ENCODE results near the gene DNAH12. TPM values are rescaled to one million over a fixed set of nuclear protein-coding genes. Genes with fewer than 3 reads are reported as not detected.

DNAH12 gene
- total and polyA plus RNA-seq, 10 of the 15 experiments (the other 5 are each of a cell fraction or from before 2014, with no cell fraction given), result under 0.01 to 0.35 (median 0.08) TPM

DNA sequence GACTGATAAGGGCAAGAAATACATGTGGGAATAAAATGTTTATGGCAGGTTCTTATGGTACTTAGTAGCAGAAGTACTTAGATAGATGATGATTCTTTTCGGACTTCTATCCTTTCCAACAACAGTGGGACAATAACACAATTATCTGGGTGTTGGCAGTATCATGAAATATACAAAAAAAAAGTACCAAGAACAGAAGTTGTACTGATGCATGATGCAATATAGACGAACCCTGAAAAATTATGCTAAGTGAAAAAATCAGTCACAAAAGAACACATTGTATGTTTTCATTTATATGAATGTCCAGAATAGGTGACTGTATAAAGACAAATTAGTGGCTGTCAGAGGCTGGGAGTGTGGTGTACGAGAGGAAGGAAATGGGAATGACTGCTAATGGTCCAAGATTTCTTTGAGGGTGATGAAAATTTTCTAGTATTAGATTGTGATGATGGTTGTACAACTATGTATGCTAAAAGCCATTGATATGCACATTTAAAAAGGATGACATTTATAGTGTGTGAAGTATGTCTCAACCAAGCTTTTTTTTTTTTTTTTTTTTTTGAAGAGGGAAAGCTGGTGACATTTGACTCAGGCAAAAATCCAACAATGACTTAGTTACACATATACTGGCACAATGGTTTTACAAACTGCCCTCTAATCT is 32.0 kb upstream of the DNAH12 start (continued):
- TF ChIP-seq, protein P1, sequence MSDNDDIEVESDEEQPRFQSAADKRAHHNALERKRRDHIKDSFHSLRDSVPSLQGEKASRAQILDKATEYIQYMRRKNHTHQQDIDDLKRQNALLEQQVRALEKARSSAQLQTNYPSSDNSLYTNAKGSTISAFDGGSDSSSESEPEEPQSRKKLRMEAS (IDR thresholded peaks at IDR 0.05; ENCODE audit: low read depth, low read length), result no peak
- no peak for TF ChIP-seq ETV6 (conservative IDR thresholded peaks at IDR 0.05 in 1 of 2, IDR thresholded peaks at IDR 0.05 in 1 of 2; ENCODE audit: borderline replicate concordance in 1 of 2, low read depth in 1 of 2)
- TF ChIP-seq, protein P2, sequence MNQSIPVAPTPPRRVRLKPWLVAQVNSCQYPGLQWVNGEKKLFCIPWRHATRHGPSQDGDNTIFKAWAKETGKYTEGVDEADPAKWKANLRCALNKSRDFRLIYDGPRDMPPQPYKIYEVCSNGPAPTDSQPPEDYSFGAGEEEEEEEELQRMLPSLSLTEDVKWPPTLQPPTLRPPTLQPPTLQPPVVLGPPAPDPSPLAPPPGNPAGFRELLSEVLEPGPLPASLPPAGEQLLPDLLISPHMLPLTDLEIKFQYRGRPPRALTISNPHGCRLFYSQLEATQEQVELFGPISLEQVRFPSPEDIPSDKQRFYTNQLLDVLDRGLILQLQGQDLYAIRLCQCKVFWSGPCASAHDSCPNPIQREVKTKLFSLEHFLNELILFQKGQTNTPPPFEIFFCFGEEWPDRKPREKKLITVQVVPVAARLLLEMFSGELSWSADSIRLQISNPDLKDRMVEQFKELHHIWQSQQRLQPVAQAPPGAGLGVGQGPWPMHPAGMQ (IDR thresholded peaks at IDR 0.05; ENCODE audit: borderline replicate concordance), result no peak

DNA sequence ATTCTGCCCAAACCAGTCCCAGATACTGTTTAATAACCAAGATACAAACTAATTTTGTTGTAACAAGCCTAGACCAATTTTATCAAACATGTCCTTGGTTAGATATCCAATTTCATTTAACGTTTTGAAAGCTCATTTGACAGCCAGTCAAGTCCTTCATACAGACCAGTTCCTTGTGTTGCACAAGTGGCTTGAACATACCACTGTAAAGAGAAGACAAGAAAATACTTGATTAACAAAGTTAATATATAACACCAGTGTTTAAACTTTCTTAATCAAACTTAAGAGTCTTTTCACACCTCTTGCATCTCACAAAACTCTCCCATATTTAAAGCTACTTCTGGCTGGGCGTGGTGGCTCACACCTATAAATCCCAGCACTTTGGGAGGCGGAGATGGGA is 28.0 kb upstream of the DNAH12 start:
- FAIRE-seq, result no peak
- in situ Hi-C loops (cut with MboI), result no loop called here
- RAD21 ChIA-PET (ENCODE audit: unreplicated experiment), result no interaction called here
- CTCF ChIA-PET, result no interaction called here
- H3K27me3 ChIP-seq (replicated peaks in 1 of 2; ENCODE audit: control insufficient read depth in 2 of 2, insufficient read depth in 2 of 2, low read length in 1 of 2), result no peaks in the 10 kb centered on the region
- no peak overlapping the region for H3K9ac ChIP-seq (ENCODE audit: control insufficient read depth, insufficient read depth, low read length)
- TF ChIP-seq LARP7 (IDR thresholded peaks at IDR 0.05) (no peak), POLR2AphosphoS2 (IDR thresholded peaks at IDR 0.05; ENCODE audit: low read depth, low read length) (no peak), ZNF24 (IDR thresholded peaks at IDR 0.05) (no peak), SMC3 (IDR thresholded peaks at IDR 0.05; ENCODE audit: borderline replicate concordance, low read length) (no peak), EED (IDR thresholded peaks at IDR 0.05; ENCODE audit: low read depth) (no peak), SPI1 (IDR thresholded peaks at IDR 0.05; ENCODE audit: borderline replicate concordance, insufficient read depth, low read depth, low read length) (no peak), FOXM1 (IDR thresholded peaks at IDR 0.05; ENCODE audit: low read depth, low read length) (no peak), SMAD5 (IDR thresholded peaks at IDR 0.05; ENCODE audit: low read depth) (no peak), MTA2 (IDR thresholded peaks at IDR 0.05; ENCODE audit: low read depth) (no peak), SP1 (IDR thresholded peaks at IDR 0.05; ENCODE audit: low read depth, low read length) (no peak)
- TF ChIP-seq, protein P3, sequence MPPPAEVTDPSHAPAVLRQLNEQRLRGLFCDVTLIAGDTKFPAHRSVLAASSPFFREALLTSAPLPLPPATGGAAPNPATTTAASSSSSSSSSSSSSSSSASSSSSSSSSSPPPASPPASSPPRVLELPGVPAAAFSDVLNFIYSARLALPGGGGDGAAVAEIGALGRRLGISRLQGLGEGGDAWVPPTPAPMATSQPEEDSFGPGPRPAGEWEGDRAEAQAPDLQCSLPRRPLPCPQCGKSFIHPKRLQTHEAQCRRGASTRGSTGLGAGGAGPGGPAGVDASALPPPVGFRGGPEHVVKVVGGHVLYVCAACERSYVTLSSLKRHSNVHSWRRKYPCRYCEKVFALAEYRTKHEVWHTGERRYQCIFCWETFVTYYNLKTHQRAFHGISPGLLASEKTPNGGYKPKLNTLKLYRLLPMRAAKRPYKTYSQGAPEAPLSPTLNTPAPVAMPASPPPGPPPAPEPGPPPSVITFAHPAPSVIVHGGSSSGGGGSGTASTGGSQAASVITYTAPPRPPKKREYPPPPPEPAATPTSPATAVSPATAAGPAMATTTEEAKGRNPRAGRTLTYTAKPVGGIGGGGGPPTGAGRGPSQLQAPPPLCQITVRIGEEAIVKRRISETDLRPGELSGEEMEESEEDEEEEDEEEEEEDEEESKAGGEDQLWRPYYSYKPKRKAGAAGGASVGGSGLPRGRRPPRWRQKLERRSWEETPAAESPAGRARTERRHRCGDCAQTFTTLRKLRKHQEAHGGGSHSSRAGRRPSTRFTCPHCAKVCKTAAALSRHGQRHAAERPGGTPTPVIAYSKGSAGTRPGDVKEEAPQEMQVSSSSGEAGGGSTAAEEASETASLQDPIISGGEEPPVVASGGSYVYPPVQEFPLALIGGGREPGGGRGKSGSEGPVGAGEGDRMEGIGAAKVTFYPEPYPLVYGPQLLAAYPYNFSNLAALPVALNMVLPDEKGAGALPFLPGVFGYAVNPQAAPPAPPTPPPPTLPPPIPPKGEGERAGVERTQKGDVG (CRISPR knock-in tag; IDR thresholded peaks at IDR 0.05), result no peak
- TF ChIP-seq, protein P4, sequence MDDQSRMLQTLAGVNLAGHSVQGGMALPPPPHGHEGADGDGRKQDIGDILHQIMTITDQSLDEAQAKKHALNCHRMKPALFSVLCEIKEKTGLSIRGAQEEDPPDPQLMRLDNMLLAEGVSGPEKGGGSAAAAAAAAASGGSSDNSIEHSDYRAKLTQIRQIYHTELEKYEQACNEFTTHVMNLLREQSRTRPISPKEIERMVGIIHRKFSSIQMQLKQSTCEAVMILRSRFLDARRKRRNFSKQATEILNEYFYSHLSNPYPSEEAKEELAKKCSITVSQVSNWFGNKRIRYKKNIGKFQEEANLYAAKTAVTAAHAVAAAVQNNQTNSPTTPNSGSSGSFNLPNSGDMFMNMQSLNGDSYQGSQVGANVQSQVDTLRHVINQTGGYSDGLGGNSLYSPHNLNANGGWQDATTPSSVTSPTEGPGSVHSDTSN (IDR thresholded peaks at IDR 0.05; ENCODE audit: insufficient replicate concordance, low read depth, low read length), result no peak
- H3K9me3 ChIP-seq (replicated peaks; ENCODE audit: control insufficient read depth, insufficient read depth, low read length), result no peaks in the 10 kb centered on the region
- no peaks in the 10 kb centered on the region; the same call in 1 of the 2 replicates for H4K20me1 ChIP-seq (ENCODE audit: control insufficient read depth, insufficient read depth)
- no peak overlapping the region for H3K4me2 ChIP-seq (ENCODE audit: control insufficient read depth, insufficient read depth)
- intact Hi-C loops (cut with micrococcal nuclease; ENCODE audit: unreplicated experiment), result no loop called here
- no peak overlapping the region for H3K4me3 ChIP-seq
- no peak overlapping the region for H3K27ac ChIP-seq (ENCODE audit: control insufficient read depth, insufficient read depth)
- peaks cover 3 to 23% of the 10 kb centered on the region in 2 experiments; a peak in 2 of 4 replicates for H3K36me3 ChIP-seq (ENCODE audit: control insufficient read depth in 2 of 2, insufficient read depth in 2 of 2, low read length in 1 of 2)
- H3K4me1 ChIP-seq (ENCODE audit: control insufficient read depth, insufficient read depth, low read length), result no peaks in the 10 kb centered on the region
- BruUV-seq (replicated peaks), result no TSS peak
- no peak for DNase-seq (ENCODE audit: low read depth, low spot score)
- no peaks in the 10 kb centered on the region; the same call in 1 of the 2 replicates for H3K79me2 ChIP-seq (ENCODE audit: control insufficient read depth, insufficient read depth, low read length)
- no peak overlapping the region for H2AFZ ChIP-seq (ENCODE audit: control insufficient read depth, low read depth, low read length)
- POLR2A ChIA-PET, result interaction anchor here (0.6 kb wide), 1 partner anchor 32 kb away, joined by 3 read pairs; no protein-coding TSS in a partner anchor
- SMC1A ChIA-PET (ENCODE audit: uncharacterized antibody, unreplicated experiment), result interaction anchor here (1.0 to 1.2 kb wide), 2 partner anchors 9 to 21 kb away, joined by 3 to 5 read pairs; no protein-coding TSS in a partner anchor
- ATAC-seq, result no peak
- 65% methylated on average over 3 of the region's 3 CpGs for WGBS (ENCODE audit: insufficient coverage, insufficient replicate concordance, low lambda C conversion rate, missing lambda C conversion rate)
